Stimulated activated CD8-positive, alpha-beta memory T cell treated with anti-CD3 and anti-CD28 coated beads, Interleukin-7, amount 100 ng/mL, for 48 hours (primary cell): ENCODE measurements around the gene TAF11L14.

Experiments used
- DNase-seq, 2 donors: peaks; one replicate each; pipeline ENCODE4 v3.0.0-alpha.2; 2020; ENCODE audit warnings: low read depth in 1 of 2; ENCODE audit errors: extremely low read depth in 1 of 2

Gene TAF11L14

DNA sequence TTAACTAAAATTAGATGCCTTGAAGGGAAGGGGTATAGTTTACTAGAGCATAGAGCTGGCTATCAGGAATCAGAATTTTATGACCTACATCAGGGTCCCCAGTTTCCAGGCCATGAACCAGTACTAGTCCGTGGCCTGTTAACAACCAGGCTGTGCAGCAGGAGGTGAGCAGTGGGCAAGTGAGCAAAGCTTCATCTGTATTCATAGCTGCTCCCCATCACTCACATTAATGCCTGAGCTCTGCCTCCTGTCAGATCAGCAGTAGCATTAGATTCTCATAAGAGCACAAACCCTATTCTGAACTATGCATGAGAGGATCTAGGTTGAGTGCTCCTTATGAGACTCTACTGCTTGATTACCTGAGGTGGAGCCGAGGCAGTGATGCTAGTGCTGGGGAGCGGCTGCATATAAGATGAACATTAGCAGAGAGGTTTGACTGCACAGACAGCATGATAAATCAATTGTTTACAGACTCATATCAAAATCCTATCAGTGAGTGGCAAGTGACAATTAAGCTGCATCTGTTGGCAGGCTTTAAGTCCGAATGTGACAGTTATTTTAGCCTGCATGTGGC is 44.6 kb downstream of the TAF11L14 start:
- no peak for DNase-seq

DNA sequence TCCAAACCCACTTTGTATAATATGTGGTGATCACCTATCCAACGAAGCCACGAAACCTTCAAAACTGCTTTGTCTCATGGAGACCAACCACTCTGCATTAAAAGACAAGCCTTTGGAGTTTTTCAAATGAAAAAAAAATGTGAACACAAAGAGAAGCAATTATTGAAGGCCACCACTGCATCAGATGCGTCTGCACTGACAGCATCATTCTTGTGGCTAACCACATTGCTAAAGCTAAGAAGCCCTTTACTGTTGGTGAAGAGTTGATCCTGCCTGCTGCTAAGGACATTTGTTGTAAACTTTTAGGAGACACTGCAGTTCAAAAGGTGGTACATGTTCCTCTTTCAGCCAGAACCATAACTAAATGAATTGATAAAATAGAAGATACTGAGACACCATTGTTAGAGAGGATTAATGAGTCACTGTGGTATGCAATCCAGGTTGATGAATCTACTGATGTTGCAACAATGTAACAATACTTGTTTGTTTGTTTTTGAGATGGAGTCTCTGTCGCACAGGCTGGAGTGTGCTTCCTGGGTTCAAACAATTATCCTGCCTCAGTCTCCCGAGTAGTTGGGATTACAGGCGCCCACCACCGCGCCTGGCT is 45.4 kb downstream of the TAF11L14 start:
- DNase-seq = no peak

DNA sequence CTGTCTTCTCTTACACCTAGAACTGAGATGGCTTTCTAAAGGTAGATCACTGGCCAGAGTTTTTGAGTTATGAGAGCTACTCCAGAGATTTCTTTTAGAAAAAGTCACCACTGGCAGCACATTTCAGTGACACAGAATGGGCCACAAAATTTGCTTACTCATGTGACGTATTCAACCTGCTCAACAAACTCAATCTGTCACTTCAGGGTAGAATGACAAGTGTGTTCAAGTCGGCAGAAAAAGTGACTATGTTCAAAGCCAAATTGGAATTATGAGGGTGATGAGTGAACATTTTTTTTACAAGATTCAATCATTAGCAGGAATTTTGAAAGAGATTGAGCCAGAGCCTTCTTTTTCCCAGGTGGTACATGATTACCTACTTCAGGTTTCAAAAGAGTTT is 46.5 kb downstream of the TAF11L14 start:
- DNase-seq = no peak
